ENCODE measurements around the gene ELMO1. TPM values are rescaled to one million over a fixed set of nuclear protein-coding genes. Genes with fewer than 3 reads are reported as not detected.

ELMO1 gene
- total and polyA plus RNA-seq, 2 of the 13 experiments (the other 11 are each of a cell fraction or from before 2014, with no cell fraction given): 0.11 to 0.17 TPM

DNA sequence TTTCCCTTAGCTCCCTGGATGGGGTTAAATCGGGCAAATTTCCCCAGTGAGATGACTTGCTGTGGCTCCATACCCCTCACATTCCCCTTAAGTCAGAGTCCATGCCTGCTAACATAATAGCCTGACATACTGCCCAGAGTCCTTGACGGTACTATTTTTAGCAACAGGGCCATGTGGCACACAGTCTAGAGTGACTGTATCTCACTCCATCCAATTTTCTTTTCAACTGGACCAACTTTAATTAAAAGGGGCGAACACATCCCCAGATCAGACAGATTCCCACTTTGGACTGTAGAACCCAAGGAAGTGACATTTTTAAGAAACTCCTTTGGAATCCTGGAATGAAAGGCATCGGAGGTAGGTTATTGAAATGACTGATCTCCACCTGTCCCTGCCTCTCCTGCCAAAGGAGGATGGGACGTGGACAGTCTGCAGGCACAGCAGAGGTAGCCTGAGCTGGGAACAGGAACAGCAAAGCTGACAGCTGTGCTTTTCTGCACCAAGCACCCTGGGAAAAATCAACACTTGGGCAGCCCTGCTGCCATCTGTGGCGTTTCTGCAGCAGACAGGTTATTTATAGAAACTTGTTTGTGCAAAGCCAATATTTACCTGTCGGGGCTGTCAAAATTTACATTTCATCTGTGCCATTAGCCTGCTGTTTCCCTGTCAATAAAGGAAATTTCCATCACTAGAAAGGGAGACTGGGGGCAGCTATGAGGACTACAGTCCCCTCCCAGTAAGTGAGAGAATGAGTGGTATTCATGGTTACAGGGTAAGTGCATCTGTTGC is 502.9 kb downstream of the ELMO1 start (continued):
- TF ChIP-seq, protein P1, sequence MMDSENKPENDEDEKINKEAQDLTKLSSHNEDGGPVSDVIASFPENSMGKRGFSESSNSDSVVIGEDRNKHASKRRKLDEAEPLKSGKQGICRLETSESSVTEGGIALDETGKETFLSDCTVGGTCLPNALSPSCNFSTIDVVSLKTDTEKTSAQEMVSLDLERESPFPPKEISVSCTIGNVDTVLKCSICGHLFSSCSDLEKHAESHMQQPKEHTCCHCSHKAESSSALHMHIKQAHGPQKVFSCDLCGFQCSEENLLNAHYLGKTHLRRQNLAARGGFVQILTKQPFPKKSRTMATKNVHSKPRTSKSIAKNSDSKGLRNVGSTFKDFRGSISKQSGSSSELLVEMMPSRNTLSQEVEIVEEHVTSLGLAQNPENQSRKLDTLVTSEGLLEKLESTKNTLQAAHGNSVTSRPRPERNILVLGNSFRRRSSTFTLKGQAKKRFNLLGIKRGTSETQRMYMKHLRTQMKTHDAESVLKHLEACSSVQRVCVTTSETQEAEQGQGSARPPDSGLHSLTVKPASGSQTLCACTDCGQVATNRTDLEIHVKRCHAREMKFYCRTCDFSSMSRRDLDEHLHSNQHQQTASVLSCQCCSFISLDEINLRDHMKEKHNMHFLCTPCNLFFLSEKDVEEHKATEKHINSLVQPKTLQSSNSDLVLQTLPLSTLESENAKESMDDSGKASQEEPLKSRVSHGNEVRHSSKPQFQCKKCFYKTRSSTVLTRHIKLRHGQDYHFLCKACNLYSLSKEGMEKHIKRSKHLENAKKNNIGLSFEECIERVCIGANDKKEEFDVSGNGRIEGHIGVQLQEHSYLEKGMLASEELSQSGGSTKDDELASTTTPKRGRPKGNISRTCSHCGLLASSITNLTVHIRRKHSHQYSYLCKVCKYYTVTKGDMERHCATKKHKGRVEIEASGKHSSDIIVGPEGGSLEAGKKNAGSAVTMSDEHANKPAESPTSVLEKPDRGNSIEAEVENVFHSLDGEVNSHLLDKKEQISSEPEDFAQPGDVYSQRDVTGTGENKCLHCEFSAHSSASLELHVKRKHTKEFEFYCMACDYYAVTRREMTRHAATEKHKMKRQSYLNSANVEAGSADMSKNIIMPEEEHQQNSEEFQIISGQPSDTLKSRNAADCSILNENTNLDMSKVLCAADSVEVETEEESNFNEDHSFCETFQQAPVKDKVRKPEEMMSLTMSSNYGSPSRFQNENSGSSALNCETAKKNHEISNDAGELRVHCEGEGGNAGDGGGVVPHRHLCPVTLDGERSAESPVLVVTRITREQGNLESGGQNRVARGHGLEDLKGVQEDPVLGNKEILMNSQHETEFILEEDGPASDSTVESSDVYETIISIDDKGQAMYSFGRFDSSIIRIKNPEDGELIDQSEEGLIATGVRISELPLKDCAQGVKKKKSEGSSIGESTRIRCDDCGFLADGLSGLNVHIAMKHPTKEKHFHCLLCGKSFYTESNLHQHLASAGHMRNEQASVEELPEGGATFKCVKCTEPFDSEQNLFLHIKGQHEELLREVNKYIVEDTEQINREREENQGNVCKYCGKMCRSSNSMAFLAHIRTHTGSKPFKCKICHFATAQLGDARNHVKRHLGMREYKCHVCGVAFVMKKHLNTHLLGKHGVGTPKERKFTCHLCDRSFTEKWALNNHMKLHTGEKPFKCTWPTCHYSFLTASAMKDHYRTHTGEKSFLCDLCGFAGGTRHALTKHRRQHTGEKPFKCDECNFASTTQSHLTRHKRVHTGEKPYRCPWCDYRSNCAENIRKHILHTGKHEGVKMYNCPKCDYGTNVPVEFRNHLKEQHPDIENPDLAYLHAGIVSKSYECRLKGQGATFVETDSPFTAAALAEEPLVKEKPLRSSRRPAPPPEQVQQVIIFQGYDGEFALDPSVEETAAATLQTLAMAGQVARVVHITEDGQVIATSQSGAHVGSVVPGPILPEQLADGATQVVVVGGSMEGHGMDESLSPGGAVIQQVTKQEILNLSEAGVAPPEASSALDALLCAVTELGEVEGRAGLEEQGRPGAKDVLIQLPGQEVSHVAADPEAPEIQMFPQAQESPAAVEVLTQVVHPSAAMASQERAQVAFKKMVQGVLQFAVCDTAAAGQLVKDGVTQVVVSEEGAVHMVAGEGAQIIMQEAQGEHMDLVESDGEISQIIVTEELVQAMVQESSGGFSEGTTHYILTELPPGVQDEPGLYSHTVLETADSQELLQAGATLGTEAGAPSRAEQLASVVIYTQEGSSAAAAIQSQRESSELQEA (CRISPR knock-in tag; IDR thresholded peaks at IDR 0.05; ENCODE audit: not compliant biosample characterization): no peak
- TF ChIP-seq KDM4B (CRISPR knock-in tag; IDR thresholded peaks at IDR 0.05): peak; percentile 74; the same call in 1 of the 2 replicates
- peak; percentile 51; the same call in 1 of the 2 replicates for TF ChIP-seq SPEN (CRISPR knock-in tag; IDR thresholded peaks at IDR 0.05; ENCODE audit: low read depth)
- peak; percentile 79 for TF ChIP-seq POGZ (CRISPR knock-in tag; IDR thresholded peaks at IDR 0.05)
- TF ChIP-seq GATAD2A (CRISPR knock-in tag; IDR thresholded peaks at IDR 0.05): peak; percentile 94
- TF ChIP-seq TOE1 (CRISPR knock-in tag; IDR thresholded peaks at IDR 0.05): 0 out of 2 replicates have a peak, but pooled peaks have one; percentile 60
- TF ChIP-seq, protein P2, sequence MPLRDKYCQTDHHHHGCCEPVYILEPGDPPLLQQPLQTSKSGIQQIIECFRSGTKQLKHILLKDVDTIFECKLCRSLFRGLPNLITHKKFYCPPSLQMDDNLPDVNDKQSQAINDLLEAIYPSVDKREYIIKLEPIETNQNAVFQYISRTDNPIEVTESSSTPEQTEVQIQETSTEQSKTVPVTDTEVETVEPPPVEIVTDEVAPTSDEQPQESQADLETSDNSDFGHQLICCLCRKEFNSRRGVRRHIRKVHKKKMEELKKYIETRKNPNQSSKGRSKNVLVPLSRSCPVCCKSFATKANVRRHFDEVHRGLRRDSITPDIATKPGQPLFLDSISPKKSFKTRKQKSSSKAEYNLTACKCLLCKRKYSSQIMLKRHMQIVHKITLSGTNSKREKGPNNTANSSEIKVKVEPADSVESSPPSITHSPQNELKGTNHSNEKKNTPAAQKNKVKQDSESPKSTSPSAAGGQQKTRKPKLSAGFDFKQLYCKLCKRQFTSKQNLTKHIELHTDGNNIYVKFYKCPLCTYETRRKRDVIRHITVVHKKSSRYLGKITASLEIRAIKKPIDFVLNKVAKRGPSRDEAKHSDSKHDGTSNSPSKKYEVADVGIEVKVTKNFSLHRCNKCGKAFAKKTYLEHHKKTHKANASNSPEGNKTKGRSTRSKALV (CRISPR knock-in tag; IDR thresholded peaks at IDR 0.05): peak; percentile 56; the same call in 1 of the 2 replicates
- TF ChIP-seq, protein P3, sequence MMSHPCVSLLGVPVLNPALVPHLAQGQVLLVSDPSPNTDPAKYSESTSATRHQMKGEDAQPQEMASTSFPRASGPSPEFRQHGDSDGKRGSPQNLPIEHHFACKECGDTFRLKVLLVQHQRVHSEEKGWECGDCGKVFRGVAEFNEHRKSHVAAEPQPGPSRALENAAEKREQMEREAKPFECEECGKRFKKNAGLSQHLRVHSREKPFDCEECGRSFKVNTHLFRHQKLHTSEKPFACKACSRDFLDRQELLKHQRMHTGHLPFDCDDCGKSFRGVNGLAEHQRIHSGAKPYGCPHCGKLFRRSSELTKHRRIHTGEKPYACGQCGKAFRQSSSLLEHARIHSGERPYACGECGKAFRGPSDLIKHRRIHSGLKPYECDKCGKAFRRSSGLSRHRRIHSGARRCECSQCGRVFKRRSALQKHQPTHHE (CRISPR knock-in tag; IDR thresholded peaks at IDR 0.05; ENCODE audit: borderline replicate concordance): no peak; the same call in 1 of the 2 replicates
- TF ChIP-seq NRL (CRISPR knock-in tag; IDR thresholded peaks at IDR 0.05; ENCODE audit: borderline replicate concordance): no peak
- TF ChIP-seq YEATS2 (CRISPR knock-in tag; IDR thresholded peaks at IDR 0.05; ENCODE audit: borderline replicate concordance): peak; percentile 43; the same call in 1 of the 2 replicates
- TF ChIP-seq, protein P4, sequence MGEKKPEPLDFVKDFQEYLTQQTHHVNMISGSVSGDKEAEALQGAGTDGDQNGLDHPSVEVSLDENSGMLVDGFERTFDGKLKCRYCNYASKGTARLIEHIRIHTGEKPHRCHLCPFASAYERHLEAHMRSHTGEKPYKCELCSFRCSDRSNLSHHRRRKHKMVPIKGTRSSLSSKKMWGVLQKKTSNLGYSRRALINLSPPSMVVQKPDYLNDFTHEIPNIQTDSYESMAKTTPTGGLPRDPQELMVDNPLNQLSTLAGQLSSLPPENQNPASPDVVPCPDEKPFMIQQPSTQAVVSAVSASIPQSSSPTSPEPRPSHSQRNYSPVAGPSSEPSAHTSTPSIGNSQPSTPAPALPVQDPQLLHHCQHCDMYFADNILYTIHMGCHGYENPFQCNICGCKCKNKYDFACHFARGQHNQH (CRISPR knock-in tag; IDR thresholded peaks at IDR 0.05): peak; percentile 91
- TF ChIP-seq EEA1 (CRISPR knock-in tag; IDR thresholded peaks at IDR 0.05; ENCODE audit: borderline replicate concordance): no peak

Measured in HepG2 (cell line).